WTC11 (cell line): ENCODE data around the gene ZDBF2. TPM values are rescaled to one million over a fixed set of nuclear protein-coding genes. Genes with fewer than 3 reads are reported as not detected.

Experiments used
- ATAC-seq: fragments of 200-7000 bp; cut with Tn5 transposase; 2 replicates; pipeline ENCODE4 v1.10.0; 2021; ENCODE audit warnings: mild to moderate bottlenecking, moderate library complexity
- CTCF ChIA-PET: fragments of 300-600 bp; sonication (Branson Sonifier 250); formaldehyde crosslinking; loops from one replicate; lab custom pipeline; 2021; ENCODE audit warnings: antibody characterized with exemption; lab: Charles Lee
- POLR2A ChIA-PET: fragments of 350-600 bp; sonication (Branson Sonifier 250); formaldehyde crosslinking; loops from one replicate; lab custom pipeline; 2021; ENCODE audit warnings: antibody characterized with exemption; lab: Charles Lee
- DNase-seq: peaks from one replicate; pipeline ENCODE4 v3.0.0; 2021; ENCODE audit warnings: low spot score
- H3K27ac Mint-ChIP-seq: 2 replicates; pipeline ENCODE4 v1.8.0; 2021; ENCODE audit warnings: mixed read lengths
- H3K27me3 Mint-ChIP-seq: 2 replicates; pipeline ENCODE4 v1.8.0; 2021; ENCODE audit warnings: low read depth, mild to moderate bottlenecking, moderate library complexity, mixed read lengths
- H3K36me3 Mint-ChIP-seq: 2 replicates; pipeline ENCODE4 v1.8.0; 2021; ENCODE audit warnings: mixed read lengths
- H3K4me1 Mint-ChIP-seq: 2 replicates; pipeline ENCODE4 v1.8.0; 2022; ENCODE audit warnings: mixed read lengths
- H3K4me3 Mint-ChIP-seq: 2 replicates; pipeline ENCODE4 v1.8.0; 2021; ENCODE audit warnings: mild to moderate bottlenecking, moderate library complexity, mixed read lengths
- H3K9me3 Mint-ChIP-seq: 2 replicates; pipeline ENCODE4 v1.8.0; 2021; ENCODE audit warnings: mixed read lengths
- ARID4B ChIP-seq: sonication (generic); formaldehyde crosslinking; IDR thresholded peaks from 2 replicates; pipeline ENCODE4 v1.8.0; 2023; ENCODE audit warnings: missing genetic modification reagents, mild to moderate bottlenecking, borderline replicate concordance
- CREB1 ChIP-seq: sonication (generic); formaldehyde crosslinking; IDR thresholded peaks from 2 replicates; pipeline ENCODE4 v1.8.0; 2023; ENCODE audit warnings: mild to moderate bottlenecking, missing genetic modification reagents
- E2F4 ChIP-seq: sonication (generic); formaldehyde crosslinking; IDR thresholded peaks from 2 replicates; pipeline ENCODE4 v1.8.1; 2022; ENCODE audit warnings: low read depth, mild to moderate bottlenecking, moderate library complexity, missing genetic modification reagents, borderline replicate concordance
- EMX1 ChIP-seq: fragments of 250-450 bp; sonication (Bioruptor Pico); IDR thresholded peaks from 2 replicates; pipeline ENCODE4 v1.8.0; 2021; ENCODE audit warnings: mild to moderate bottlenecking
- ETV6 ChIP-seq: sonication (generic); formaldehyde crosslinking; IDR thresholded peaks from 2 replicates; pipeline ENCODE4 v1.8.1; 2022; ENCODE audit warnings: mild to moderate bottlenecking, missing genetic modification reagents
- GABPB1 ChIP-seq: sonication (generic); formaldehyde crosslinking; IDR thresholded peaks from 2 replicates; pipeline ENCODE4 v1.8.1; 2023; ENCODE audit warnings: mild to moderate bottlenecking, missing genetic modification reagents
- MAX ChIP-seq: sonication (generic); formaldehyde crosslinking; IDR thresholded peaks from 2 replicates; pipeline ENCODE4 v1.8.0; 2022; ENCODE audit warnings: mild to moderate bottlenecking, missing genetic modification reagents
- MXD4 ChIP-seq: fragments of 250-450 bp; sonication (Bioruptor Pico); IDR thresholded peaks from 2 replicates; pipeline ENCODE4 v1.8.0; 2021; ENCODE audit warnings: mild to moderate bottlenecking, moderate library complexity, borderline replicate concordance
- NFATC4 ChIP-seq: fragments of 250-450 bp; sonication (Bioruptor Pico); IDR thresholded peaks from 2 replicates; pipeline ENCODE4 v1.9.0; 2021; ENCODE audit warnings: mild to moderate bottlenecking
- NFE2L1 ChIP-seq: sonication (generic); formaldehyde crosslinking; IDR thresholded peaks from 2 replicates; pipeline ENCODE4 v1.8.1; 2023; ENCODE audit warnings: missing genetic modification reagents
- NR2C2 ChIP-seq: sonication (generic); formaldehyde crosslinking; IDR thresholded peaks from 2 replicates; pipeline ENCODE4 v1.8.0; 2022; ENCODE audit warnings: mild to moderate bottlenecking, missing genetic modification reagents
- PREB ChIP-seq: sonication (generic); formaldehyde crosslinking; IDR thresholded peaks from 2 replicates; pipeline ENCODE4 v1.8.1; 2022; ENCODE audit warnings: mild to moderate bottlenecking, missing genetic modification reagents, moderate library complexity, borderline replicate concordance
- SMAD4 ChIP-seq: sonication (generic); formaldehyde crosslinking; IDR thresholded peaks from 2 replicates; pipeline ENCODE4 v1.8.0; 2022; ENCODE audit warnings: mild to moderate bottlenecking, missing genetic modification reagents
- ZBTB43 ChIP-seq: sonication (generic); formaldehyde crosslinking; IDR thresholded peaks from 2 replicates; pipeline ENCODE4 v1.8.1; 2023; ENCODE audit warnings: mild to moderate bottlenecking, missing genetic modification reagents
- ZMAT4 ChIP-seq: fragments of 250-450 bp; sonication (Bioruptor Pico); IDR thresholded peaks from 2 replicates; pipeline ENCODE4 v1.9.0; 2021; ENCODE audit warnings: mild to moderate bottlenecking
- ZNF138 ChIP-seq: sonication (generic); formaldehyde crosslinking; conservative IDR thresholded peaks from 2 replicates; pipeline ENCODE4 v1.8.1; 2022; ENCODE audit warnings: mild to moderate bottlenecking, moderate library complexity, missing genetic modification reagents
- ZNF281 ChIP-seq: sonication (generic); formaldehyde crosslinking; IDR thresholded peaks from 2 replicates; pipeline ENCODE4 v1.8.0; 2023; ENCODE audit warnings: mild to moderate bottlenecking, missing genetic modification reagents
- ZNF512 ChIP-seq: sonication (generic); formaldehyde crosslinking; IDR thresholded peaks from 2 replicates; pipeline ENCODE4 v1.8.1; 2022; ENCODE audit warnings: missing genetic modification reagents, borderline replicate concordance
- total RNA-seq: library from RNA; stranded (reverse); gene quantifications from 3 replicates; pipeline ENCODE4 v1.2.3, GENCODE V29; 2021

ZDBF2 gene
- total RNA-seq, 1 experiment from 2014 or later: 16.0 TPM

GRCh38 chr2:206324869-206325268, 50.4 kb downstream of the ZDBF2 start (continued):
- TF ChIP-seq SMAD4 (CRISPR knock-in tag) (no peak), PREB (CRISPR knock-in tag) (no peak), ARID4B (CRISPR knock-in tag) (no peak)

- H3K4me1 Mint-ChIP-seq: peaks cover 11% of the 10 kb centered on the region
- peaks cover 5% of the 10 kb centered on the region for H3K27me3 Mint-ChIP-seq
- H3K27ac Mint-ChIP-seq: no peak overlapping the region
- ChIA-PET POLR2A (no interaction called here), CTCF (no interaction called here)
- TF ChIP-seq ETV6 (CRISPR knock-in tag) (no peak), ZMAT4 (no peak), ZBTB43 (CRISPR knock-in tag) (no peak), MXD4 (CRISPR knock-in tag) (no peak), CREB1 (CRISPR knock-in tag) (no peak), E2F4 (CRISPR knock-in tag) (no peak), NFATC4 (CRISPR knock-in tag) (no peak), MAX (CRISPR knock-in tag) (no peak), EMX1 (CRISPR knock-in tag) (no peak), NFE2L1 (no peak), ZNF281 (no peak), NR2C2 (CRISPR knock-in tag) (no peak), GABPB1 (CRISPR knock-in tag) (no peak), ZNF138 (CRISPR knock-in tag) (no peak), ZNF512 (no peak)
- H3K36me3 Mint-ChIP-seq: no peaks in the 10 kb centered on the region
- peaks cover 7% of the 10 kb centered on the region for H3K9me3 Mint-ChIP-seq
- DNase-seq (no peak), ATAC-seq (peak; percentile 79)
- H3K4me3 Mint-ChIP-seq: no peak overlapping the region
Observed at GRCh38 chr2:206328974-206329373, 54.5 kb downstream of the ZDBF2 start.
